Measurements from ENCODE around the gene VWA3A. TPM values are rescaled to one million over a fixed set of nuclear protein-coding genes. Genes with fewer than 3 reads are reported as not detected.
"Not testable (repeated sequence)": the region's sequence is repeated elsewhere in the genome, so short reads cannot be mapped to it uniquely, and the experiment has no call there.

The VWA3A gene
- total RNA-seq, 1 donor, result under 0.01 TPM

DNA sequence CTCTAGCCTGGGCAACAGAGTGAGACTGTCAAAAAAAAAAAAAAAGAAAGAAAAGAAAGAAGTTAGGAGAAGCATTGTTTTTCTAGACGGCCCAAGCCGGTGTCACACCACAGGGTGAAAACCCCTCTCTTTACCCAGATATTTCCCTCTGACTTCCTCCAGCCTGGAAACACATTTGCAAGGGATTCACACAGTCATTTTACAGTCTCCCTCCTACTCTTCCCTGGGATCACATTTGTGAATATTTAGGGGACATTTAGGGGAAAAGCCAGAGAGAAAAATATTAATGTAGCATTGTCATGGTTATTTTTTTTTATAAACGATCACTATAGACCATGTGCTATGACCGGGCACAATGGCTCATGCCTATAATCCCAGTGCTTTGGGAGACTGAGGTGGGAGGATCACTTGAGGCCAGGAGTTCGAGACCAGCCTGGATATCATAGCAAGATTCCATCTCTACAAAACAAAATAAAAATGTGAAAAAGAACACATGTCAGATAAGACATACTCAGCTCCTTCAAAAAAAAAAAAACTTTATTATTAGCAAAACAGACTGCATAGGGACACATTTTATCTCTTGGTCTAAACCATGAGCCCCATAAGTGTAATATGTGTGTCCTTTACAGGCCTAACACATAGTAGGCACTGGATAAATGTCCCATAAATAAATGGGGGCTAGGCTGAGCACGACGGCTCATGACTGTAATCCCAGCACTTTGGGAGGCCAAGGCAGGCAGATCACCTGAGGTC lies 59.1 kb downstream of the VWA3A start:
- no peak for DNase-seq (ENCODE audit: low read depth)
- no peak overlapping the region for H3K4me3 ChIP-seq (ENCODE audit: low read depth, low read length)
- TF ChIP-seq, protein P1, sequence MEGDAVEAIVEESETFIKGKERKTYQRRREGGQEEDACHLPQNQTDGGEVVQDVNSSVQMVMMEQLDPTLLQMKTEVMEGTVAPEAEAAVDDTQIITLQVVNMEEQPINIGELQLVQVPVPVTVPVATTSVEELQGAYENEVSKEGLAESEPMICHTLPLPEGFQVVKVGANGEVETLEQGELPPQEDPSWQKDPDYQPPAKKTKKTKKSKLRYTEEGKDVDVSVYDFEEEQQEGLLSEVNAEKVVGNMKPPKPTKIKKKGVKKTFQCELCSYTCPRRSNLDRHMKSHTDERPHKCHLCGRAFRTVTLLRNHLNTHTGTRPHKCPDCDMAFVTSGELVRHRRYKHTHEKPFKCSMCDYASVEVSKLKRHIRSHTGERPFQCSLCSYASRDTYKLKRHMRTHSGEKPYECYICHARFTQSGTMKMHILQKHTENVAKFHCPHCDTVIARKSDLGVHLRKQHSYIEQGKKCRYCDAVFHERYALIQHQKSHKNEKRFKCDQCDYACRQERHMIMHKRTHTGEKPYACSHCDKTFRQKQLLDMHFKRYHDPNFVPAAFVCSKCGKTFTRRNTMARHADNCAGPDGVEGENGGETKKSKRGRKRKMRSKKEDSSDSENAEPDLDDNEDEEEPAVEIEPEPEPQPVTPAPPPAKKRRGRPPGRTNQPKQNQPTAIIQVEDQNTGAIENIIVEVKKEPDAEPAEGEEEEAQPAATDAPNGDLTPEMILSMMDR (IDR thresholded peaks at IDR 0.05; ENCODE audit: insufficient read depth, low read depth, low read length), result no peak

DNA sequence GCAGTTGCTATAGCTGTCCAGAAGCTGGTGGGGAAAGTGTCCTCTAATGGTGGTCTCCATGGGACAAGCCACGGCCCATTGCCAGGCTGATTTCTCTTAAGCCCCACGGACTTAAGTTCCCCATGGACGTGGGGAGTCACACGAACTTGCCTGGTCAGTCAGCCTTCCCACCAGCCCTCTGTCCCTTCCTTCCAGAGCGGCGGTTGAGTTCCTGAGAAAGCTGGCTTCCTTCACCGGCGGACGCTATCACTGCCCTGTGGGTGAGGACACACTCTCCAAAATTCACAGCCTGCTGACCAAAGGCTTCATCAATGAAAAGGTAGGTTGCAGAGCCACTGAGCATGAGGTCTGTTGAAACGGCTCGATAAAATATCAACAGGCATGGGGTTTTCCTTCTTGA lies 60.0 kb downstream of the VWA3A start:
- TF ChIP-seq, protein P1 (IDR thresholded peaks at IDR 0.05; ENCODE audit: insufficient read depth, low read depth, low read length), result no peak
- no peak for DNase-seq (ENCODE audit: low read depth)
- H3K4me3 ChIP-seq (ENCODE audit: low read depth, low read length), result no peak overlapping the region

DNA sequence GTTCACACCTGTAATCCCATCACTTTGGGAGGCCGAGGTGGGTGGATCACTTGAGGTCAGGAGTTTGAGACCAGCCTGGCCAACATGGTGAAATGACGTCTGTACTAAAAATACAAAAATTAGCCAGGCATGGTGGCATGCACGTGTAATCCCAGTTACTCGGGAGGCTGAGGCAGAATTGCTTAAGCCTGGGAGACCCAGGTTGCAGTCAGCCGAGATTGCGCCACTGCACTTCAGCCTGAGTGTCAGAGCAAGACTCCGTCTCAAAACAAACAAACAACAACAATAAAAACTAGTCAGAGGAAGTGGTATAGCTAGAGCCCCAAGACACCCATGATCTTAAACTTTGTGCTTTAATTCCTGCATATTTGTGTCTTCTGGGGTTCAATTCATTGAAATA lies 60.7 kb downstream of the VWA3A start:
- DNase-seq (ENCODE audit: low read depth), result peak; percentile 24
- H3K4me3 ChIP-seq (ENCODE audit: low read depth, low read length), result not testable (repeated sequence)

DNA sequence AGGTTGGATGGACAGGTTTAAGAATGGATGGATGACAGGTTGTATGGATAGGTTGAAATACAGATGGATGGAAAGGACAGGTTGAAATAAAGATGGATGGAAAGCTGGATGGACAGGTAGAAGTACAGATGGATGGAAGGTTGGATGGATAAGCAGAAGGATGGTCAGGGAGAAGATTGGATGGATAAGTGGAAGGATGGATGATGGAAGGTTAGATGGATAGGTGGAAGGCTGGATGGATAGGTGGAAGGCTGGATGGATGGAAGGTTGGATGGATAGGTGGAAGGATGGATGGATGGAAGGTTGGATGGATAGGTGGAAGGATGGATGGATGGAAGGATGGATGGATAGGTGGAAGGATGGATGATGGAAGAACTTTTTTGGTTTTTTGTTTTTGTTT lies 69.1 kb downstream of the VWA3A start:
- no peak for DNase-seq (ENCODE audit: low read depth)
- TF ChIP-seq, protein P1 (IDR thresholded peaks at IDR 0.05; ENCODE audit: insufficient read depth, low read depth, low read length), result no peak
- no peak overlapping the region for H3K4me3 ChIP-seq (ENCODE audit: low read depth, low read length)

DNA sequence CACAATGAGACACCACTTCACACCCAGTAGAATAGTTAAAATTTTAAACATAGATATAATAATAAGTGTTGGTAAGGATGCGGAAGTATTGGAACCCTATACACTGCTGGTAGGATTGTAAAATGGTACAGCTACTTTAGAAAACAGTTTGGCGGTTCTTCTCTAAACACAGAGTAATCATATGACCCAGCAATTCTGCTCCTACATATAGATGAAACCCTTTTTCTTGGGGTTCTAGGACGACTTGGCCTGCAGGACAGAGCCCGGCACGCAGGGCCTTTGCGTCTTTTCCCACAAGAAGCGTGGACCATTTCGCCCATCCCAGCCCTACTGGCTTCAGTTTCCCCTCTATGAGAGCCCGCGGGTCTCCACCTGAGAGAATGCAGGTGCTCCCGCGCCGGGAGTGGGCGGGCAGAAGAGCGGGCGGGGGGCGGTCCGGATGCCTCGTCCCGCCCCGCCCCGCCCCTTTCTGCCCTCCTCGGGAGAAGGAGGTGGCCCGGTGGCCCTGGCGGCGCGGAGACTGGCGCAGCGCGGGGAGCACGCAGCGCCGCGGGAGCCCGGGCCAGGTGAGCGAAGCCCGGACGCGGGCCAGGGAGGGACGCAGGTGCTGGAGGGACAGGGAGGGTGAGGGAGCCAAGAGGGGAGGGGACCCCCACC lies 69.8 kb downstream of the VWA3A start, which contains the start of gene SDR42E2:
Gene SDR42E2, plus strand, starts transcription at position 508 of the 657 bp plus-strand sequence. CDS start 3,077 bp downstream, outside the sequence.
- H3K4me3 ChIP-seq (ENCODE audit: low read depth, low read length), result no peak within 1 kb of the TSS
- no peak for DNase-seq (ENCODE audit: low read depth)

DNA sequence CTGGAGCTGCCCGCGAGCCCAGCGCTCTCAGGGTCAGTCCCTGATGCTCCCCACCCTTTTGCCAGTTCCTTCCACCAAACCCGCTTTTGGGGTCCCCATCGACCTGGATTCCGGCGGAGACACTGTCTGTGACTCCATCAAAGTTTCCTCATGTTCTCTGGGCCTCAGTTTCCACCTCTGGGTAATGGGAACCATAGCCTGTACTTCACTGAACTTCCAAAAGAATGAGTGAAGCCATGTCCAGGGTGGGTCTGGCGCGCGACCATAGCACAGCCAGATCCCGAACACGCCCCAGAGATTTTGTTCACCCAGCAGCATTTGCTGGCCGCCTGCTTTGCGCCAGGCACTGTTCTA lies 70.3 kb downstream of the VWA3A start:
- H3K4me3 ChIP-seq (ENCODE audit: low read depth, low read length), result no peak overlapping the region
- TF ChIP-seq, protein P1 (IDR thresholded peaks at IDR 0.05; ENCODE audit: insufficient read depth, low read depth, low read length), result no peak
- no peak for DNase-seq (ENCODE audit: low read depth)

More for the DNA sequence above, 69.8 kb downstream of the VWA3A start, which contains the start of gene SDR42E2:
- TF ChIP-seq, protein P1 (IDR thresholded peaks at IDR 0.05; ENCODE audit: insufficient read depth, low read depth, low read length), result no peak

DNA sequence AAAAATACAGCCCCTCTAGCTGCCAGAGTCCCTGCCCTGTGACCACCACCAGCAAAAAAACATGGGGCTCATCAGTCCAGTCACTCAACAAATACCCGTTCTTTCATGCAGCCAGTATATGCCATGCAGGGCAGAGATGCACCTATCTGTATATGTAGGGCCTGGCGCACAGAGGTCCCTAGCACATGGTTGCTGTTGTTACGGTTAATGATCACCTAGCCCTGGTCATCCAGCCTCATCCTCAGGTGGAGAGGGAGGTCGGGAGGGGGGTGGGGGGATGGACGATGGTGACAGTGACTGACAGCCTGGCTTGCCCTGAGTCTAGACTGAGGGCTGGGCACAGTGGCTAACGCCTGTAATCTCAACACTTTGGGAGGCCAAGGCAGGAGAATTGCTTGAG lies 71.5 kb downstream of the VWA3A start:
- no peak overlapping the region for H3K4me3 ChIP-seq (ENCODE audit: low read depth, low read length)
- no peak for DNase-seq (ENCODE audit: low read depth)
- TF ChIP-seq, protein P1 (IDR thresholded peaks at IDR 0.05; ENCODE audit: insufficient read depth, low read depth, low read length), result no peak

Measured in fibroblast of villous mesenchyme (primary cell).